Stimulated activated CD4-positive, alpha-beta T cell treated with anti-CD3 and anti-CD28 coated beads, Interleukin-15, amount 100 ng/mL, for 24 hours (primary cell): ENCODE results near the gene PNMA6F.

Source experiments
- DNase-seq: peaks from one replicate; pipeline ENCODE4 v3.0.0-alpha.2; 2020

PNMA6F gene

GRCh38 chrX:153321381-153322124 is at the start of gene PNMA6F:
Gene PNMA6F (minus strand): TSS chrX:153321767. CDS start chrX:153320674, 1,093 bp downstream.
- no peak for DNase-seq

- no peak for DNase-seq
These were observed 49.7 kb upstream of the PNMA6F start for GRCh38 chrX:153371256-153371655.

GRCh38 chrX:153370293-153371055 is 48.9 kb upstream of the PNMA6F start:
- DNase-seq, result no peak

- DNase-seq, result no peak
These were observed 45.4 kb upstream of the PNMA6F start for GRCh38 chrX:153366878-153367538.

GRCh38 chrX:153366119-153366518 is 44.6 kb upstream of the PNMA6F start:
- no peak for DNase-seq

GRCh38 chrX:153365670-153366069 is 44.1 kb upstream of the PNMA6F start:
- DNase-seq, result no peak

- no peak for DNase-seq
These were observed 40.3 kb upstream of the PNMA6F start for GRCh38 chrX:153361781-153362397.

- no peak for DNase-seq
These were observed 36.3 kb upstream of the PNMA6F start for GRCh38 chrX:153357877-153358276.

- no peak for DNase-seq
These were observed 31.8 kb upstream of the PNMA6F start for GRCh38 chrX:153353416-153353815.

GRCh38 chrX:153352858-153353257 is 31.3 kb upstream of the PNMA6F start:
- DNase-seq, result no peak

- no peak for DNase-seq
These were observed 30.4 kb upstream of the PNMA6F start for GRCh38 chrX:153351981-153352380.

GRCh38 chrX:153349952-153350351 is 28.4 kb upstream of the PNMA6F start:
- DNase-seq, result no peak

- DNase-seq, result no peak
These were observed 26.9 kb upstream of the PNMA6F start for GRCh38 chrX:153348421-153348820.

- no peak for DNase-seq
These were observed 26.0 kb upstream of the PNMA6F start for GRCh38 chrX:153347530-153347929.

- DNase-seq, result no peak
These were observed 22.1 kb upstream of the PNMA6F start for GRCh38 chrX:153343674-153344073.

GRCh38 chrX:153342762-153343558 is 21.4 kb upstream of the PNMA6F start:
- no peak for DNase-seq

GRCh38 chrX:153340111-153340510 is 18.5 kb upstream of the PNMA6F start:
- no peak for DNase-seq

- no peak for DNase-seq
These were observed 18.1 kb upstream of the PNMA6F start for GRCh38 chrX:153339662-153340061.

- DNase-seq, result no peak
These were observed 17.3 kb upstream of the PNMA6F start for GRCh38 chrX:153338836-153339235.

- DNase-seq, result no peak
These were observed 15.4 kb upstream of the PNMA6F start for GRCh38 chrX:153336988-153337387.

GRCh38 chrX:153336121-153336894 is 14.7 kb upstream of the PNMA6F start:
- no peak for DNase-seq
